HG03159 (cell line): Measurements from ENCODE around the gene MTIF2.
A peak's percentile ranks its signal among the peaks of the same experiment; 100 is the strongest.
"Not testable (repeated sequence)": the region's sequence is repeated elsewhere in the genome, so short reads cannot be mapped to it uniquely, and the experiment has no call there.

Source experiments
- ATAC-seq: cut with Tn5 transposase; IDR thresholded peaks from one replicate; pipeline ENCODE4 v1.9.1; 2021; ENCODE audit warnings: mild to moderate bottlenecking, moderate library complexity; ENCODE audit not compliant: unreplicated experiment

MTIF2 gene

DNA sequence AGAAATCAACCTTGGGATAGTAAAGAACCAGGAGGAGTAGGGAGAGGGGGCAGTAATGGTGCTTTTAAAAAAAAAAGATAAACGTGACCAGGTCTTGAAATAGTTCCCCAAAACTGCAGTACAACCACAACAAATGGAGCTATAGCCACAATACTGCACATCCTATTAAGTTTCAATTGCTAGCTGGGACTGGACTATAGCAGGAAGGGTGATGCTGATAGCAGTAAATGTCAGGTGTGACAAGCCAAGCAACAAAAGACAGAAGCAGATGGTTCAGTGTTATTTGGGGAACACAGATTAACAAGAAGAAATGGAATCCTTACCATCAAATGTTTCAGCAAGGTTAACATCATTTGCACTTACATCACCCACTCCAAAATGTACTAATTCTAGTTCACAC lies 26.4 kb downstream of the MTIF2 start:
- no peak for ATAC-seq

DNA sequence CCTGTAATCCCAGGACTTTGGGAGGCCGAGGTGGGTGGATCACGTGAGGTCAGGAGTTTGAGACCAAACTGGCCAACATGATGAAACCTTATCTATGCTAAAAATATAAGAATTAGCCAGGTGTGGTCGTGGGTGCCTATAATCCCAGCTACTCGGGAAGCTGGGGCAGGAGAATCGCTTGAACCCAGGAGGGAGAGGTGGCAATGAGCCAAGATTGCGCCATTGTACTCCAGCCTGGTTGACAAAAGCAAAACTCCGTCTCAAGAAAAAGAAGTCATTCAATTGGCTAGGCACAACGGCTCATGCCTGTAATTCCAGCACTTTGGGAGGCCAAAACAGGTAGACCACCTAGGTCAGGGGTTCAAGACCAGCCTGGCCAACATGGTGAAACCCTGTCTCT lies 27.4 kb downstream of the MTIF2 start:
- not testable (repeated sequence) for ATAC-seq

DNA sequence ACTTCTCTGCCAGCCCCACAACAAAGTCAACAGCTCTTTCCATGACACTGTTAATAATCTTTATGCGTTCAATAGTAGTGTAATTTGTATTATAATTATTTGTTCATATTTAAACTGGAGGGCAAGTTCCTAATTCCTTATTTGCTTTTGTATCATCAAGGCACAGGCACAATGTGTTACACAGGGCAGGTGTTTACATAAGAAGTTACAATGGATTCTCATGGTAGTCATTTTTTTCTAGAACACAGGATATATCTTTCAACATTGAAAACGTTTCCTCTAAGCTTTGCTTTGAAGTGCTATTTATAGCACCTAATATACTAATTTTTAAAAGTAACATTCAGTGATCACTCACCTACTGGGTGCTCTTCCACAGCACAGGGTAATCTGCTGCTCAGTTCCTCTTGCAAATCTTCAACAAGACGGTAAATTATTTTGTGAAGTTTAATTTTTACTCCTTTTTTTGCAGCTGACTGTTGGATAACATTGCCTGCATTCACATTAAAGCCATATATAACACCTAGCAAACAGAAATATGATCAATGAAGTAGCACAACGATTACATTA lies 29.3 kb downstream of the MTIF2 start:
- no peak for ATAC-seq

DNA sequence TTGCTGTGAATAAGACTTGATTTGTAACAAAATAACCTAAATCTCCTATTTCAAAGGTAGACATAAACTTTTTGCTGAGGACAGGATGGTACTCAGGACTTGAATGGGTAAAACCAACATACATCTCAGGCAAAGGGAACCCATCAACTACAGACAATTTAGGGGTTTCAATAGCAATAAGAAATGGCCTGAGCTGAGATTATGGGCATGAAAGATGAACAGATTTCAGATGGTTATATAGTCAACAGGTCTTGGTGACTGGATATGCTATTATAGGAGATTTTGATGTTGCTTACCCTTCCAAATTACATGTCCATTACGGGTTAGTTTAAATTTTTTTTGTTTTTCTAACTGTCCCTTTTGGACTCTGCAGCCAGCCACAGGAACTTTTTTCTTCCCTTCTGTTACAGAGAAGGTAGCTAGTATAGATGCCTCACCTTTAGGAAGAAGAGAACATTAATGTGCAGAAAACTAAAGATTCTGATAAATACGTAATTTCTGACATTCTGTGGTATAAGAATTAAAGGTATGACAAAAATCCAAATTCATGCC lies 32.0 kb downstream of the MTIF2 start:
- ATAC-seq = no peak

DNA sequence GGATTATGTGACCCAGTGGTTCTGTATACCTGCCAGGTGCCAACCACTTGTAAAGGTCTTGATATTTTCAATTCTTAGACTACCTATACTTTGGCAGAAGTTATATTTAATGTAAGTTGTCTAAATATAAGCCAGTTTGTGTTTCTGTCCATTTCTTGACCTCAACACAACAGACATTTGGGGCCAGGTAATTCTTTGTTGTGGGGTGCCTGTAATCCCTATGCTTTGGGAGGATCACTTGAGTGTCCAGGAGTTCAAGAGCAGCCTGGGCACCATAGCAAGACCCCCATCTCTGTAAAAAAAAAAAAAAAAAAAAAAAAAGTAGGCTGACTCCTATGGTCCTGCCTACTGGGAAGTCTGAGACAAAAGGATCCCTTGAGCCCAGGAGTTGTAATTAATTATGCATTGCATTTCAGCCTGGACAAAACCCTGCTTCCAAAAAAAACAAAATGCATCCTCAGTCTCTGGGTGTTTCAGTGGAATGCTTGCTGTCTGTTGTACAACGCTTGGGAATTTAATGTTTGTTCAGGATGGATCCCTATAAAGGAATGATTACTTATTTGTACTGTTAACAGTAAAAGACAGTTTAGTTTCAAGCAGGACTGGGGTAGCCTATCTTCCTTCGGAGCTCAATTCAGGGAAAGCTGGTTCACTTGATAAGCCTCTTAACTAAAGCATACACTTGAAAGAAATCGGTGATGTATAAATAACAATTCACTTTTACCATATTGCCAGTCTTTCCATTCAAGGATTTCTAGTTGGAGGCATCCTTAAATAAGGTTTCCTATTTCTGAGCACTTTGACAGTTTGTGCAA lies 33.1 kb downstream of the MTIF2 start:
- ATAC-seq = no peak

DNA sequence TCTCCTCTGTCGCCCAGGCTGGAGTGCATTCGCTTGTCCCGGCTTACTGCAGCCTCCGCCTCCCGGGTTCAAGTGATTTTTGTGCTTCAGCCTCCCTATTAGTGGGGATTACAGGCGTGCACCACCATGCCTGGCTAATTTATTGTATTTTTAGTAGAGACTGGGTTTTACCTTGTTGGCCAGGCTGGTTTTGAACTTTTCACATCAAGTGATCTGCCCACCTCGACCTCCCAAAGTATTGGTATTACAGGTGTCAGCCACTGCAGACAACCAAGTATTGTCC lies 35.4 kb downstream of the MTIF2 start:
- ATAC-seq = no peak

DNA sequence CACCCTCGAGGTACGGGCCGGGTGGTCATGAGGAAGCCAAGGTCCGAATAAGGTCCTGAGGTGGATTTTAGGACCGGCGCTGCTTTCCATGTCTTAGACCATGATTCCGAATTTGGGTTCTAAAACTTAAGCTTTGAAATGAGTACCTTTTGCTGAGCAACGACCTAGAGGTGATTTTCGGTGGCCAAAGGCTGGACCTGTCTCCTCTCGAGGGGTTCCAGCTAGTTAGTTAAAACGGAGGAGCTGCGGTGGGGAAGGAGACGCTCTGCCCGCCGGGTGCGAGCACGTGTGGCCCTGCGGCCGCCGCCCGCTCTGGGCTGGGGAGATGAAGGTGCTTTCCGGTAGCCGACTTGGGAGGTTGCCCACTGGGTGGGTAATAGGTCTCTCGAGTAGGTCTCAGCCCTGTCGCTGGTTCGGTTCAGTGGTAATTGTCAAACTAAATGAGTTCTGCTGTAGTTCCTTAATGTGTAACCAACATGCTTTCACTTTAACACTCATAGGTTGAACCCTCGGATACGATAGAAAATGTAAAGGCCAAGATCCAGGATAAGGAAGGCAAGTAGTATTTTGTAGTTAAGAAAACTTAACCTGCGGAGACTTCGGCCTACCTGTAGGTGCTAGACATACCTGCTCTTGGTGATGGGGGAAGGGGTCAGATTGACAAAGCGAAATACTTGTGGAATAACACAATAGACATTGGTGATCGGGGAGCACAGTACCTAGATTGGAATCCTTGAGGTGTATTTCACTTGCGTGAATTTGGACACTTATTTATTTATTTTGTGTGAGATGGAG lies 36.0 kb downstream of the MTIF2 start:
- ATAC-seq = peak; percentile 37

DNA sequence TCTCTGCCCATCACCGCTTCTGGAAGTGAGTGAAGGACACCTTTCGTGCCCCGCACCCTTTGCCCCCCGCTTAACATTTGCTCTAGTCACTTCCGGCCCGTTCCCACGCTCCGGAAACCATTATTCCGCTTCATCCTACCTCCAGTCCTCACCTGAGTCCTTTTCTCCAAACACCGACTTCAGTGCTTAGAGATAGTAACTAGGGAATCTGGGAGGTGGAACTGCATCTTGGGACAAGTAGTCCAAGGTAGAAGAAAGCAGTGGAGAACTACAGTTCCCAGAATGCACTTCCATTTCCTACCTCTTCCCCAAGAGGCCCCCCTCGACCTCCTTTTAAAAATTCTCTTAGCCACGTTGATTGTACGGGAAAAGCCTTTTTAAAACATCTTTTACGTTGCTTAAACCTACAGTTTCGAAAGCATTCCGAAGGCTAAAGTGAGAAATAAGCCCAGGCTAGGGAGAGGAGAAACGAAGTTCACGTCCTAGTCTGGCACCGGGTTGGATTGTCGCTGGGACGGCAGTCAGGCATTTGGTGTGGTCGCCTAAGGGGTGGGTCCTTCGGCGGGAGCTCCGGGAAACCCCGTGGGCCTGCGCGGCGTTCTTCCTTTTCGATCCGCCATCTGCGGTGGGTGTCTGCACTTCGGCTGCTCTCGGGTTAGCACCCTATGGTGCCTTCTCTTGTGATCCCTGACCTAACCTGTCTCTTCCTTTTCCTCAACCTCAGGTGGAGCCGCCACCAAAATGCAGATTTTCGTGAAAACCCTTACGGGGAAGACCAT lies 36.8 kb downstream of the MTIF2 start, which contains the start of the genes CLHC1 and RPS27A:
CLHC1 (minus strand) TSS at position 210 of the 779 bp plus-strand sequence. CDS start 9,882 bp downstream, outside the sequence.
RPS27A (plus strand) TSS at position 605 of the 779 bp plus-strand sequence; CDS start at position 742, 137 bp downstream.
- ATAC-seq = peak; percentile 80

DNA sequence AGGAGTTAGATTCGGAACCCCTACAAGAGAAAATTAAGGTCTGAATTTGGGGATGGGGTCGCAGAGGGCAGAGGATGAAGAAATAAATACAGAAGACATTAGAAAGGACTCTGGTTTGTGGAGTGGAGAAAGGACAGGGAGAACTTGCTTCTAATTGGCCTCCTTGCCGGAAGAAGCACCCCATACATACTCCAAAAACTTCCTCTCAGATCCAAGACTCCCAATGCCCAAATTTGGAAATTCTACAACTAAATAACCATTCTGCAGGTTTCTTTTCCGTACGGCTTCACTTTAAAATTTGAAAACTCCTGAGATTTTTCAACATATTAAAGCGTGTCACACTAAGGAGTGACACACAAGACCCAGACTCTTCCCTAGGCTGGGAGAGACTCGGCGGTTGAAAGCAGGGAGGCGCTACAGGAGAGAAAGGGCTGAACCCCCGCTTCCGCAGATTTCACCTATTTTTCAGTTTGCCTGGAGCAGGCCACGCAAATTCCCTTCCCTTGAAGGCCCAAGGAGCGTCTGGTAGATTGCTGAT lies 37.4 kb downstream of the MTIF2 start:
- no peak for ATAC-seq

DNA sequence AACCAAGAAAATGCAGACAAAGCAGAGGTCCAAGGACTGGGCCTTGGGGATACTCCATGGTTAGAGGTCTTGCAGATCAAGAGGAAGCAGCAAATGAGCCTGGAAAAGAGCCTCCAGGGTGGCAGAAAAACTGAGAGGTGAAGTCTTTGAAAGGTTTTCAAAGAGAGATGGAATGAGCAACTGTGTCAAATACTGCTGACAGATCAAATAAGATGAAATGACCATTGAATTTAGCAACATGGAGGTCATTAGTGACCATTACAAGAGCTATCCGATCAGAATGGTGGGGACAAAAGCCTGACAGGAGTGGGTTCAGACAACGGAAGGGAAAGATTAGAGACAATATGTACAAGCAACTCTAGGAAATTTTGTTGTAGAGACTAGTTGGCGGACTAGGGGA lies 38.5 kb downstream of the MTIF2 start:
- ATAC-seq = no peak

DNA sequence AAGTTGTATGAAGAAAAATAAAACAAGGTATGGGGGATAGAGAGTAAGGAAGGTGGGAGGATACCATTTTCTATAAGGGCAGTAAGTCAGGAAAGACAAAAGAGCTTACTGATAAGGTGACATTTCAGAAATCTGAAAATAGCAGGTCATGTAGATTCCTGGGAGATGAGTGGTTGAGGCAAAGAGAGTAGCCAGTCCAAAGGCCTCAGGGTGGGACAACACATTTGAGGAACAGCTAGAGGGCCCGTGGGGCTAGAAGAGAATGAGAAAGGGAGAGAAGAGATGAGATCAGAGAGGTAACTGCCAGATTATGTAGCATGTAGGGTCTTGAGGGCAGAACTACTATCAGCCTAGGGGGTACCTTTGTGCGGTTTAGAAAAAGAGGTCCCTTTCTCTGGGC lies 39.8 kb downstream of the MTIF2 start:
- ATAC-seq = no peak

DNA sequence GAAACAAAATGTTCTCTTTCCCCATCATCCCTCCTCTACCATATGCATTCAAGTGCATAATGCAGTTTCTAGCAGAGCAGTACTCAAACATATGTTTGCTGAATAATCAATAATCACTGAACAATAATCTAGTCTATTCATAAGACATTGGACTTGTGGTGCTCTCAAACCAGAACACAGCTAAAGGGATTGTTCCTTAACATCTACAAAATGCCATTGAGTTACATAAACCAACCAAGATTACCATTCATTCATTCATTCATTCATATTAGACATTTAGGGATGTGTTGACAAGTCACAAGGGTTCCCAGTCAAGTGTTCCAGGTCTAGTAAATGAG lies 40.8 kb downstream of the MTIF2 start:
- no peak for ATAC-seq

DNA sequence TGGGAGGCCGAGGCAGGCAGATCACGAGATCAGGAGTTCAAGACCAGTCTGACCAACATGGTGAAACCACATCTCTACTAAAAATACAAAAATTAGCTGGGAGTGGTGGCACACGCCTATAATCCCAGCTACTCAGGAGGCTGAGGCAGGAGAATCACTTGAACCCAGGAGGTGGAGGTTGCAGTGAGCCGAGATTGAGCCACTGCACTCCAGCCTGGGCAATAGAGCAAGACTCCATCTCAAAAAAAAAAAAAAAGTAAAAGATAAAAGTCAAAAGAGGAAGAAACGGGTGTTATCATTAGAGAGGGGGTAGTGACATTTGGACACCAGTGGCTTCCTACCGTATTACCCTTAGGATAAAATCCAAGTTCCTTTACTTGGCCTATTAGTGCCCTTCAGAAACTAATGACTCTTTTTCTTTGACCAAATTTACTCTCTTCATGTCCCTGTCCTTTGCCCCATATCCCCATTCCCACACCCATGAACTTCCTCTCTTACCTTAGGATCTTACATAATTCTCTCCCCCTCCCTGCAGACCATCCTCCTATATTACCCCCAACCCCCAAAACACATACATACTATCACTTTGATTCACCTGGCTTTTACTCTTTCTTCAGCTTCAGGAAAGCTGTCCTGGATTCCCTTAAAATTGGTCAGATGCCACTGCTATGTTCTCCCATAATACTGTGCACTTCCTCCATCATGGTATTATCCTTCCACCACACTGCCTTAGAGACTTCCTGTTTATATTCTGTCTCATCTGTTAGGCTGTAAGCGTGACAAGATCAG lies 41.4 kb downstream of the MTIF2 start:
- ATAC-seq = not testable (repeated sequence)

DNA sequence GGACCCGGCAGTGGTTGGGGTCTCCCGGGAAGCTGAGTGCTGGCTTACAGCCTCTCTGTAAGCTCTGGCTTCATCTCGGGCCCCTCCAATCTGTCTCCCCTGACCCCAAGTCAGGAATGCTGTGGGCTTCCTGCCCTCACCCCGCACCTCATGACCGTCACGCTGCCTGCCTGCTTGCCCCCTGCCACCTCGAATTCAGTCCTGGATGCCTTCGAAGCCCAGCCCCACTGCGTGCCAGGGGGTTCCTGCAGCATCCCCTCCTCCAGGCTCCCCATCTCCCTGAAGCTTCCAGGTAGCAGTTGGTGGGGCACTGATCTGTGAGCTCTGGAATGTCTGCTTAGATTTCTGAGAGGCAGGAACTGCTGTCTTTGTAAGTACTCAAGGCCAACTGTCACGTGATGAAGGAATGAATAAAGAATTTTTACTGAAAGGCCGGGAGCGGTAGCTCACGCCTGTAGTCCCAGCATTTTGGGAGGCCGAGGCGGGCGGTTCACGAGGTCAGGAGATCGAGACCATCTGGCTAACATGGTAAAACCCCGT lies 43.5 kb downstream of the MTIF2 start:
- no peak for ATAC-seq

DNA sequence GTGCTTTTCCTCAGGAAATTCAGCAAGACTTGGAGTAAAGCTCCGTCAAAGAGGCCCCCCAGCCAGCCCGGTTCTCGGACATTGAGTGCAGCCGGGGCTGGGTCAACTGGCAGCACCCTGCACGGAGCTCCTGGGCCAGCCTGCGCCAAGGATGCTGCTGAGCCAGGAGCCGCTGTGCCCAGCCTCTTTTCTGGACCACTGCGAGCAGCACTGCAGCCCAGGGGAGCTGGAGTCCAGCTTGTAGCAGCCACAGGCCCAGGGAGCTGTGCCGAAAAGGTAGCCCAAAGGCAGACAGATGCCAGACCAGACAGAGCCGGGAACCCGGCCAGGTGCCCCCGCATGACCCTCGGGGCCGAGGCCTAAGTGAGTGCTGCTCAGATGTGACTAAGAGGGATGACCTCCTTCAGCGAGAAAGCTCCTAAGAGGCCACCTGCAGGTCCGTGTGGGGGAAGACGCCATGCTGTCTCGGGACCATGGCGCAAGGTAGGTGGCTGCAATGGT lies 44.2 kb downstream of the MTIF2 start:
- no peak for ATAC-seq

DNA sequence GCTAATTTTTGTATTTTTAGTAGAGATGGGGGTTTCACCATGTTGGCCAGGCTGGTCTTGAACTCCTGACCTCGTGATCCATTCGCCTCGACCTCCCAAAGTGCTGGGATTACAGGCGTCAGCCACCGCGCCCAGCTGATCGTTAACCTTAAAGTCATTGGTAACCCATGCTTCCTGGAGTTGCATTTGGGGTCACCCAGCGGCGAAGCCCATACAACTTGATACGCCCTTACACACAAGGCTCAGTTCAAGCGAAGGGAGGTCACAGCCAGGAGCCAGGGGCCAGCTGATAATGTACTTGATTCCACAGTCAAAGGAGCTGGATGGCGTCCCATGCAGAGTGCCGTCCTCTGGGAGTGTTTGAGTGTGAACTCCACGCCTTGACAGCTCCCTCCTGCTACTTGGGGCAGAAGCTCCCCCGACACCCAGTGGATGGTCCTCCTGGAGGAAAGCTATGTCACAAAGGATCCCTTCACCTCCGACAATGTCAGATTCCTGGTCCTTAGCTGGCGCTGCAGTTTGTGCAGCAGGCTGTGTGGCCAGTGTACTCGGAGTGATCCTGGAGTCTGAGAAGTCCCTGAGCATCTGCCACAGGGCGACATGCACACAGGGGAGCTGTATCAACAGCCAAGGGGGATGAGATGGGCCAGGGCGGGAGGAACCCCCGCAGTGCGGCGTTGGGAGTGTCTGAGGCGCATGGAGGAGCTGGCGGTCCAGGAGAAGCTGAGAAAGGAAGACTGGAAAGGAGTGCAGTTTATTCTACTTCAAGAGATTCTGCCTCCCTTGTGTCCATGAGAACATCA lies 44.9 kb downstream of the MTIF2 start:
- ATAC-seq = no peak

DNA sequence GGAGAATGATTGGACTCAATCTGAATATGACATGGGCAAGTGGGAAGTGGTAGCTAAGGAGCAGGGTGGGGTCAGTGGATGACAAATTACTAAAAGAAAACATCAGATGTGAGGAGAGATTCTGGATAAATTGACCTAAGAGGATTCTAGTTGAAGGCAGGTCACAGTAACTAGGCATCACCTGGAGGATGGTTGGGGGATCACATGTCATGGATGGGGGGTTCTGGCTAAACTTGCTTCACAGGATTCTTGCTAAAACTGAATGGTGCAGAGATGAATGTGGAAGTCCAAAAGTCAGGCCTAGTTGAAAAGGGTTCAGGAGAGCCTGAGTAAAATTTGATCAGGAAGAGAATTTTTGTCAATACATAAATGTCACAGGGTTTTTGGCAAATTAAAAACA lies 55.2 kb downstream of the MTIF2 start:
- ATAC-seq = no peak

DNA sequence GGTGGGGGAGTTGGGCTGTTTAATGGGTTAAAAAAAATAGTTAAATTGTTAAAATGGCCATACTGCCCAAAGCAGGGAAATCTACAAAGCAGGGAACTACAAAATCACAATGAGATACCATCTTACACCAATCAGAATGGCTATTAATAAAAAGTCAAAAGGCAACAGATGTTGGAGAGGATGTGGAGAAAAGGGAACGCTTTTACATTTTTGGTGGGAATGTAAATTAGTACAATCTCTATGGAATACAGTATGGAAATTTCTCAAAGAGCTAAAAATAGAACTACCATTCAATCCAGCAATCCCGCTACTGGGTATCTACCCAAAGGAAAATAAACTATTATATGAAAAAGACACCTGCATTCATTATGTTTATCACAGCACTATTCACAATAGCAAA lies 64.1 kb downstream of the MTIF2 start:
- ATAC-seq = no peak

DNA sequence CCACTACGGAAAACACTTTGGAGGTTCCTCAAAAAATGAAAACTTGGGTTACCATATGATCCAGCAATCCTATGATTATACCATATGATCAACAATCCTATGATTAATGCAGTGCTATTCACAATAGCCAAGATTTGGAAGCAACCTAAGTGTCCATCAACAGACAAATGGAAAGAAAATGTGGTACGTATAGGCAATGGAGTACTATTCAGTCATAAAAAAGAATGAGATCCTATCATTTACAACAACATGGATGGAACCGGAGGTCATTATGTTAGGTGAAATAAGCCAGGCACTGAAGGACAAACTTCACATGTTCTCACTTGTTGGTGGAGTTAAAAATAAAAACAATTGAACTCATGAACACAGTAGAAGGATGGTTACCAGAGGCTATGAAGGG lies 64.5 kb downstream of the MTIF2 start:
- ATAC-seq = no peak
